Peyer's patch (tissue), 4 donors: Measurements from ENCODE around the gene PRTG.

Experiments used
- CTCF ChIP-seq, 6 experiments: fragments of 450-650 bp in 4 of 6; fragments of 200-600 bp in 2 of 6; sonication (generic) in 1 of 6; IDR thresholded peaks; one replicate each; pipeline ENCODE4 v1.5.1; 2017 to 2019; ENCODE audit warnings: antibody characterized with exemption in 6 of 6, mild to moderate bottlenecking in 3 of 6, moderate library complexity in 1 of 6
- POLR2A ChIP-seq, 2 donors: fragments of 450-650 bp; IDR thresholded peaks; one replicate each; pipeline ENCODE4 v1.5.1; 2017; ENCODE audit warnings: antibody characterized with exemption in 2 of 2, mild to moderate bottlenecking in 2 of 2, moderate library complexity in 2 of 2

GRCh38 chr15:55764398-55764797 lies 21.4 kb upstream of the PRTG start:
- no peak for TF ChIP-seq CTCF (IDR thresholded peaks at IDR 0.05)
- no peak for TF ChIP-seq POLR2A (IDR thresholded peaks at IDR 0.05)
